PFSK-1 (cell line): ENCODE data around the gene C5AR2.

Source experiments
- POLR2AphosphoS5 ChIP-seq: IDR thresholded peaks from 2 replicates; pipeline ENCODE4 v1.6.1; 2012; ENCODE audit warnings: low read depth, mild to moderate bottlenecking, control low read depth, low read length, moderate library complexity
- SIN3A ChIP-seq: IDR thresholded peaks from 2 replicates; pipeline ENCODE4 v1.6.1; 2012; ENCODE audit warnings: mild to moderate bottlenecking, low read length, moderate library complexity, borderline replicate concordance; ENCODE audit not compliant: insufficient read depth
- TAF1 ChIP-seq: IDR thresholded peaks from 2 replicates; pipeline ENCODE4 v1.6.1; 2012; ENCODE audit warnings: low read length, control low read depth, borderline replicate concordance; ENCODE audit not compliant: insufficient read depth

DNA sequence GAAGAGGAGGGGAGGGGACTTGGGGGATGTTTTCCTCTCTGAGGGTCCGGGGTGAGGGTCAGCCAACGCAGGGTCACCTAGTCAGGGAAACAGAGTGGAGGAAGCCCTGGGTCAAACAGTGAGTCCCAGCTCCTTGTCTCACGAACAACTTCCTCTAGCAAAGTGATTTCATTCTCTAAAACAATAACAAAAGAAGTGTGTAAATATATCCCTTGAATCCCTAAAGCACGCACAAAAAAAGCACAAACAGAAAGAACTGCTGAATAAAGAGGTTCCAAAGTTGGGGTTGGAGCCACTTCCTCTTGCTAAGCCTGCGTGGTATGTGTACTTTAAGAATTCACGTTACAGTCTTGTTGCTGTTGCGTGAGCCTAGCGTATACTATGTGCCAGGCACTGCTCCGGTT lies 1.5 kb upstream of the C5AR2 start:
- TF ChIP-seq POLR2AphosphoS5, result no peak
- no peak for TF ChIP-seq TAF1
- no peak for TF ChIP-seq SIN3A
